ENCODE data around the gene TRIO.
A peak's percentile ranks its signal among the peaks of the same experiment; 100 is the strongest.

Gene TRIO

GRCh38 chr5:14209222-14209822, 66.2 kb downstream of the TRIO start:
- DNase-seq (ENCODE audit: low spot score), result no peak

- no peak for DNase-seq (ENCODE audit: low spot score)
Measured at GRCh38 chr5:14209836-14210235, 66.7 kb downstream of the TRIO start.

- DNase-seq (ENCODE audit: low spot score), result no peak
Measured at GRCh38 chr5:14210729-14211128, 67.6 kb downstream of the TRIO start.

GRCh38 chr5:14211818-14212803, 69.0 kb downstream of the TRIO start:
- no peak for DNase-seq (ENCODE audit: low spot score)

GRCh38 chr5:14212838-14213237, 69.7 kb downstream of the TRIO start:
- no peak for DNase-seq (ENCODE audit: low spot score)

GRCh38 chr5:14213253-14213652, 70.1 kb downstream of the TRIO start:
- no peak for DNase-seq (ENCODE audit: low spot score)

GRCh38 chr5:14213813-14214585, 70.9 kb downstream of the TRIO start:
- DNase-seq (ENCODE audit: low spot score), result no peak

GRCh38 chr5:14215901-14216300, 72.8 kb downstream of the TRIO start:
- DNase-seq (ENCODE audit: low spot score), result no peak

- no peak for DNase-seq (ENCODE audit: low spot score)
Measured at GRCh38 chr5:14216372-14216771, 73.2 kb downstream of the TRIO start.

GRCh38 chr5:14216902-14217301, 73.8 kb downstream of the TRIO start:
- DNase-seq (ENCODE audit: low spot score), result no peak

- no peak for DNase-seq (ENCODE audit: low spot score)
Measured at GRCh38 chr5:14217587-14217986, 74.4 kb downstream of the TRIO start.

GRCh38 chr5:14218011-14218410, 74.9 kb downstream of the TRIO start:
- no peak for DNase-seq (ENCODE audit: low spot score)

- no peak for DNase-seq (ENCODE audit: low spot score)
Measured at GRCh38 chr5:14218480-14218879, 75.3 kb downstream of the TRIO start.

GRCh38 chr5:14218897-14219573, 75.9 kb downstream of the TRIO start:
- no peak for DNase-seq (ENCODE audit: low spot score)

GRCh38 chr5:14219800-14220512, 76.8 kb downstream of the TRIO start:
- DNase-seq (ENCODE audit: low spot score), result no peak

GRCh38 chr5:14220642-14221041, 77.5 kb downstream of the TRIO start:
- DNase-seq (ENCODE audit: low spot score), result no peak

GRCh38 chr5:14221732-14222131, 78.6 kb downstream of the TRIO start:
- DNase-seq (ENCODE audit: low spot score), result no peak

- DNase-seq (ENCODE audit: low spot score), result no peak
Measured at GRCh38 chr5:14222206-14222605, 79.1 kb downstream of the TRIO start.

GRCh38 chr5:14223372-14223771, 80.2 kb downstream of the TRIO start:
- peak; percentile 74 for DNase-seq (ENCODE audit: low spot score)

- DNase-seq (ENCODE audit: low spot score), result no peak
Measured at GRCh38 chr5:14225173-14225834, 82.2 kb downstream of the TRIO start.

- no peak for DNase-seq (ENCODE audit: low spot score)
Measured at GRCh38 chr5:14226149-14226548, 83.0 kb downstream of the TRIO start.

Data from kidney capillary endothelial cell (primary cell).